H1 (cell line): ENCODE data around the gene CSAD. TPM values are rescaled to one million over a fixed set of nuclear protein-coding genes. Genes with fewer than 3 reads are reported as not detected.

Experiments
- CTCF ChIA-PET: fragments of 300-600 bp; sonication (Branson Sonifier 250); formaldehyde crosslinking; loops from one replicate; lab custom pipeline; 2021; ENCODE audit not compliant: partially characterized antibody; lab: Charles Lee
- POLR2A ChIA-PET: fragments of 300-600 bp; sonication (Branson Sonifier 250); formaldehyde crosslinking; loops from one replicate; lab custom pipeline; 2021; ENCODE audit warnings: inconsistent platforms; ENCODE audit not compliant: partially characterized antibody; lab: Charles Lee
- DNase-seq, 2 experiments: peaks; one replicate each; pipeline versions ENCODE4 v3.0.0 to v3.0.0-alpha.2; 2010 to 2022; ENCODE audit warnings: low spot score in 2 of 2, low read depth in 1 of 2, mixed read lengths in 1 of 2
- FAIRE-seq: peaks from 2 replicates; lab custom pipeline; 2011; peaks lifted over from hg19 to GRCh38; lab: Jason Lieb, UNC
- H2AFZ ChIP-seq: 2 replicates; pipeline ENCODE4 v1.8.1; 2012; ENCODE audit warnings: low read length, inconsistent platforms
- H2AK5ac ChIP-seq: 2 replicates; pipeline ENCODE4 v1.6.1; 2013; ENCODE audit warnings: low read depth, low read length
- H2BK120ac ChIP-seq: replicated peaks from 2 replicates; pipeline ENCODE3; 2013; ENCODE audit warnings: low read depth, low read length, inconsistent platforms
- H2BK12ac ChIP-seq: 2 replicates; pipeline ENCODE4 v1.6.1; 2013; ENCODE audit warnings: low read depth, low read length
- H2BK15ac ChIP-seq: 2 replicates; pipeline ENCODE4 v1.6.1; 2013; ENCODE audit warnings: low read length
- H2BK20ac ChIP-seq: 2 replicates; pipeline ENCODE4 v1.6.1; 2013; ENCODE audit warnings: low read length
- H2BK5ac ChIP-seq: 2 replicates; pipeline ENCODE4 v1.6.1; 2013; ENCODE audit warnings: low read depth, low read length
- H3K14ac ChIP-seq: 2 replicates; pipeline ENCODE4 v1.6.1; 2013; ENCODE audit warnings: inconsistent platforms; ENCODE audit not compliant: insufficient read length
- H3K18ac ChIP-seq: 2 replicates; pipeline ENCODE4 v1.6.1; 2013; ENCODE audit warnings: low read length; ENCODE audit errors: extremely low read depth
- H3K23ac ChIP-seq: 2 replicates; pipeline ENCODE4 v1.6.1; 2013; ENCODE audit warnings: inconsistent platforms; ENCODE audit not compliant: insufficient read length
- H3K23me2 ChIP-seq: 2 replicates; pipeline ENCODE4 v1.6.1; 2013; ENCODE audit warnings: low read depth, low read length
- H3K27ac ChIP-seq: 2 replicates; pipeline ENCODE4 v1.6.1; 2011; ENCODE audit warnings: low read depth, low read length, inconsistent platforms
- H3K27me3 ChIP-seq, 4 experiments: replicated peaks in 1 of 4; 1 replicate in 1 of 4; 2 replicates in 3 of 4; pipeline versions ENCODE4 v1.6.1 to v1.8.1; 2011 to 2013; ENCODE audit warnings: low read length in 3 of 4, mild to moderate bottlenecking in 3 of 4, inconsistent platforms in 2 of 4, mixed read lengths in 2 of 4, moderate library complexity in 1 of 4; ENCODE audit not compliant: control insufficient read depth in 3 of 4, insufficient read depth in 3 of 4; ENCODE audit errors: extremely low read depth in 1 of 4
- H3K36me3 ChIP-seq, 4 experiments: 2 replicates each; pipeline versions ENCODE4 v1.6.1 to v1.8.1; 2011 to 2013; ENCODE audit warnings: mild to moderate bottlenecking in 4 of 4, low read length in 3 of 4, moderate library complexity in 2 of 4, control low read depth in 1 of 4, inconsistent platforms in 1 of 4; ENCODE audit not compliant: insufficient read depth in 4 of 4, control insufficient read depth in 2 of 4
- H3K4ac ChIP-seq: replicated peaks from 2 replicates; pipeline ENCODE3; 2013; ENCODE audit warnings: low read length, low read depth, mixed read lengths, inconsistent platforms; ENCODE audit not compliant: insufficient read length
- H3K4me1 ChIP-seq, 4 experiments: replicated peaks in 1 of 4; 1 replicate in 1 of 4; 2 replicates in 3 of 4; pipeline versions ENCODE4 v1.6.1 to v1.8.1; 2011 to 2013; ENCODE audit warnings: low read length in 3 of 4, inconsistent platforms in 2 of 4, mixed read lengths in 1 of 4; ENCODE audit not compliant: insufficient read depth in 4 of 4, control insufficient read depth in 3 of 4
- H3K4me2 ChIP-seq, 2 experiments: 2 replicates each; pipeline versions ENCODE4 v1.6.1 to v1.8.1; 2011 to 2013; ENCODE audit warnings: low read depth in 2 of 2, low read length in 2 of 2, control low read depth in 1 of 2, inconsistent platforms in 1 of 2, mild to moderate bottlenecking in 1 of 2; ENCODE audit not compliant: insufficient read depth in 1 of 2
- H3K4me3 ChIP-seq, 4 experiments: fragments of 200-600, 300-600 bp in 1 of 4; sonication (generic), shearing (Covaris generic), sonication (Bioruptor Twin) in 1 of 4; 2 replicates each; pipeline versions ENCODE4 v1.5.1 to v1.8.1; 2011 to 2016; ENCODE audit warnings: low read length in 4 of 4, low read depth in 3 of 4, control low read depth in 2 of 4, inconsistent platforms in 2 of 4, mild to moderate bottlenecking in 2 of 4, mixed read lengths in 1 of 4, moderate library complexity in 1 of 4; ENCODE audit not compliant: insufficient read depth in 2 of 4; ENCODE audit errors: extremely low read depth in 1 of 4
- H3K56ac ChIP-seq: replicated peaks from 2 replicates; pipeline ENCODE3; 2013; ENCODE audit warnings: low read depth, mild to moderate bottlenecking, mixed read lengths, low read length, inconsistent platforms; ENCODE audit not compliant: insufficient read length
- H3K79me1 ChIP-seq: 2 replicates; pipeline ENCODE4 v1.6.1; 2013; ENCODE audit warnings: low read depth, low read length, control low read depth
- H3K79me2 ChIP-seq, 2 experiments: 2 replicates each; pipeline versions ENCODE4 v1.6.1 to v1.8.1; 2012 to 2013; ENCODE audit warnings: low read length in 2 of 2, mild to moderate bottlenecking in 2 of 2, inconsistent platforms in 1 of 2; ENCODE audit not compliant: insufficient read depth in 2 of 2, control insufficient read depth in 1 of 2
- H3K9ac ChIP-seq, 4 experiments: replicated peaks in 1 of 4; 1 replicate in 1 of 4; 2 replicates in 3 of 4; pipeline versions ENCODE4 v1.6.1 to v1.8.1; 2011 to 2013; ENCODE audit warnings: low read depth in 3 of 4, low read length in 3 of 4, control low read depth in 2 of 4, mild to moderate bottlenecking in 2 of 4, moderate library complexity in 2 of 4, inconsistent platforms in 1 of 4; ENCODE audit errors: extremely low read depth in 1 of 4
- H3K9me3 ChIP-seq, 2 experiments: 2 replicates each; pipeline versions ENCODE4 v1.6.1 to v1.8.1; 2012 to 2013; ENCODE audit warnings: mild to moderate bottlenecking in 2 of 2, moderate library complexity in 2 of 2, control low read depth in 1 of 2, inconsistent platforms in 1 of 2, low read depth in 1 of 2, low read length in 1 of 2, mixed read lengths in 1 of 2; ENCODE audit not compliant: insufficient read depth in 2 of 2
- H4K20me1 ChIP-seq, 2 experiments: replicated peaks in 1 of 2; 2 replicates each; pipeline versions ENCODE3 to v1.8.1; 2011 to 2013; ENCODE audit warnings: inconsistent platforms in 2 of 2, low read length in 2 of 2, mild to moderate bottlenecking in 1 of 2; ENCODE audit not compliant: insufficient read depth in 2 of 2, control insufficient read depth in 1 of 2
- H4K5ac ChIP-seq: 2 replicates; pipeline ENCODE4 v1.6.1; 2013; ENCODE audit warnings: low read length, low read depth, mixed read lengths, inconsistent platforms; ENCODE audit not compliant: insufficient read length
- H4K8ac ChIP-seq: 2 replicates; pipeline ENCODE4 v1.8.0; 2013; ENCODE audit warnings: mild to moderate bottlenecking, moderate library complexity, low read length, inconsistent platforms; ENCODE audit not compliant: insufficient read depth; ENCODE audit errors: extremely low read depth
- H4K91ac ChIP-seq: replicated peaks from 2 replicates; pipeline ENCODE3; 2013; ENCODE audit warnings: low read length, mixed read lengths, inconsistent platforms; ENCODE audit not compliant: insufficient read length
- BRCA1 ChIP-seq: IDR thresholded peaks from 2 replicates; pipeline ENCODE4 v1.6.1; 2012; ENCODE audit warnings: low read depth, low read length, improper control_type of control experiment
- CEBPB ChIP-seq: IDR thresholded peaks from 2 replicates; pipeline ENCODE4 v1.6.1; 2012; ENCODE audit warnings: low read depth, low read length
- EGR1 ChIP-seq: IDR thresholded peaks from 2 replicates; pipeline ENCODE4 v1.6.1; 2011; ENCODE audit warnings: low read depth, low read length, borderline replicate concordance
- KDM1A ChIP-seq: fragments of 200-600, 300-600 bp; sonication (generic); IDR thresholded peaks from 2 replicates; pipeline ENCODE4 v1.7.1; 2016; ENCODE audit warnings: mild to moderate bottlenecking, low read length, borderline replicate concordance
- KDM5A ChIP-seq: fragments of 200-600 bp; IDR thresholded peaks from 2 replicates; pipeline ENCODE4 v1.7.1; 2012; ENCODE audit warnings: mild to moderate bottlenecking, low read length, inconsistent platforms, mixed read lengths
- PHF8 ChIP-seq: fragments of 200-600 bp; sonication (generic); conservative IDR thresholded peaks from 2 replicates; pipeline ENCODE4 v1.7.1; 2012; ENCODE audit warnings: low read depth, mild to moderate bottlenecking, inconsistent platforms, low read length, moderate library complexity
- RAD21 ChIP-seq, 2 experiments: IDR thresholded peaks in 1 of 2; conservative IDR thresholded peaks in 1 of 2; 2 replicates each; pipeline ENCODE4 v1.6.1; 2011; ENCODE audit warnings: low read depth in 2 of 2, low read length in 2 of 2, improper control_type of control experiment in 1 of 2, inconsistent platforms in 1 of 2, mild to moderate bottlenecking in 1 of 2, moderate library complexity in 1 of 2
- RBBP5 ChIP-seq: IDR thresholded peaks from 2 replicates; pipeline ENCODE4 v1.7.1; 2012; ENCODE audit warnings: low read depth, mild to moderate bottlenecking, inconsistent platforms, low read length, moderate library complexity, borderline replicate concordance
- RFX5 ChIP-seq: IDR thresholded peaks from 2 replicates; pipeline ENCODE4 v1.6.1; 2011; ENCODE audit warnings: low read depth, low read length, improper control_type of control experiment, borderline replicate concordance
- SP4 ChIP-seq: IDR thresholded peaks from 2 replicates; pipeline ENCODE4 v1.6.1; 2012; ENCODE audit warnings: low read length, inconsistent platforms
- YY1 ChIP-seq: IDR thresholded peaks from 2 replicates; pipeline ENCODE4 v1.6.1; 2011; ENCODE audit warnings: low read depth, mild to moderate bottlenecking, low read length
- WGBS, 2 experiments: shearing (Covaris generic) in 1 of 2; methylation state at CpG; one replicate each; pipeline versions ENCODE4 v1.1.6 to v1.1.7; 2013 to 2015; ENCODE audit warnings: low lambda C conversion rate in 2 of 2, mixed read lengths in 2 of 2, inconsistent platforms in 1 of 2, low coverage in 1 of 2, missing lambda C conversion rate in 1 of 2; ENCODE audit not compliant: insufficient replicate concordance in 2 of 2, insufficient coverage in 1 of 2, insufficient read length in 1 of 2; ENCODE audit errors: extremely low coverage in 1 of 2, missing lambda C conversion rate in 1 of 2; 5-methylcytosine and 5-hydroxymethylcytosine counted together
- polyA plus RNA-seq, 7 experiments: library from polyadenylated mRNA; depleted of rRNA in 3 of 7; stranded (reverse) in 5 of 7; unstranded in 2 of 7; fragments of >200 nt in 5 of 7; fragments of 200-250 nt in 2 of 7; gene quantifications; 1 replicate in 5 of 7; 2 replicates in 1 of 7; 4 replicates in 1 of 7; pipeline versions ENCODE4 v1.2.1 to v1.2.3, GENCODE V29; 2011 to 2013; ENCODE audit warnings: missing spikeins in 2 of 7, mixed read lengths in 2 of 7
- total RNA-seq: library from RNA; stranded (reverse); fragmentation: NEBNext Ultra II Directional; extraction: Animal tissue kit (Norgen Biotek cat#: 25700); gene quantifications from 2 replicates; pipeline ENCODE4 v1.2.1, GENCODE V29; 2021
- TF ChIP-seq, protein P1 (sequence below): IDR thresholded peaks from 2 replicates; pipeline ENCODE4 v1.6.1; 2012; ENCODE audit warnings: inconsistent platforms

Gene CSAD
- total and polyA plus RNA-seq, 2 of the 8 experiments (the other 6 are each of a cell fraction or from before 2014, with no cell fraction given): 8.8 to 11.3 TPM

DNA sequence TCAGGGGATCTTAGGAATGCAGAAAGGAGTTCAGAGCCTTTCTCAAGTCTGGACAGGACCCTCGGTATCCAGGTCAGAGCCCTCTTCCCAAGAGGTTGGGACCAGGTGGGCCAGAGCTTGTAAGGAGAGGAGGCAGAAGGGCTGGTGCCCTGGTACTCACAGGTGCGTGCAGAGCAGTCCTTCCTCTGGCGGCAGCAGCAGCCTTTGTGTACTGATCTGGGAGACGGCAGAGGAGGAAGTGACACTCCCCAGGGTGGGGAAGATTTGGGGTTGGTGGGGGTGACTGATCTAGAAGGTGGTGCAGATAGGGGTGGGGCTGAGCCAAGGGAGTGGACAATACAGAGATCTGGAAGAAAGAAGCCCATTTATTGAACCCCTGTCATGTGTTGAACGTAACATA lies 26.3 kb upstream of the CSAD start, which contains the start of gene ITGB7:
ITGB7 (minus strand) TSS at position 210 of the 400 bp plus-strand sequence. CDS start 6,808 bp downstream, outside the sequence.
- 83% methylated on average over 5 of the region's 5 CpGs; no CpG with 5 or more reads in 1 of the 2 experiments for WGBS, 2 experiments
- Histone ChIP-seq H2BK15ac (no peak within 1 kb of the TSS; the same call in 1 of the 2 replicates), H3K4me3 (no peak within 1 kb of the TSS), H4K8ac (no peak within 1 kb of the TSS), H2BK120ac (no peak within 1 kb of the TSS), H3K4ac (no peak within 1 kb of the TSS), H3K56ac (no peak within 1 kb of the TSS), H2BK12ac (no peak within 1 kb of the TSS), H2AFZ (no peak within 1 kb of the TSS), H4K5ac (no peak within 1 kb of the TSS), H4K91ac (no peak within 1 kb of the TSS), H3K27me3 (no peaks in the 10 kb centered on the region; a peak in 1 of 7 replicates), H3K79me2 (no peaks in the 10 kb centered on the region), H3K23me2 (peaks cover 5% of the 10 kb centered on the region; the same call in 1 of the 2 replicates), H3K36me3 (peaks cover 9 to 16% (median 12%) of the 10 kb centered on the region in 4 experiments)
- CTCF ChIA-PET: interaction anchor here (0.6 to 22.3 kb wide), 11 partner anchors 8 to 146 kb away, joined by 3 to 654 read pairs (median 10); partner anchors contain the start of genes CSAD, ESPL1, MYG1 and PFDN5
- TF ChIP-seq SP4 (no peak), KDM1A (no peak), YY1 (no peak), RBBP5 (no peak), CEBPB (no peak), KDM5A (no peak), EGR1 (no peak), RAD21 (IDR thresholded peaks at IDR 0.05 in 1 of 2, conservative IDR thresholded peaks at IDR 0.05 in 1 of 2; ENCODE audit: low read depth in 2 of 2, low read length in 2 of 2) (no peak), BRCA1 (no peak), PHF8 (no peak), RFX5 (no peak)
- TF ChIP-seq, protein P1, sequence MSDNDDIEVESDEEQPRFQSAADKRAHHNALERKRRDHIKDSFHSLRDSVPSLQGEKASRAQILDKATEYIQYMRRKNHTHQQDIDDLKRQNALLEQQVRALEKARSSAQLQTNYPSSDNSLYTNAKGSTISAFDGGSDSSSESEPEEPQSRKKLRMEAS: no peak
- TF ChIP-seq, all 59 proteins: peak for 0
- Histone ChIP-seq H3K79me1 (no peaks in the 10 kb centered on the region), H2BK20ac (no peak within 1 kb of the TSS), H3K18ac (no peak within 1 kb of the TSS), H3K14ac (no peak within 1 kb of the TSS), H3K9ac (no peak within 1 kb of the TSS), H3K4me2 (no peak within 1 kb of the TSS), H3K4me1 (peaks cover 0 to 2% (median 0%) of the 10 kb centered on the region in 4 experiments; a peak in 1 of 7 replicates), H3K23ac (no peak within 1 kb of the TSS), H2AK5ac (no peak within 1 kb of the TSS), H4K20me1 (peaks cover 0 to 2% of the 10 kb centered on the region in 2 experiments), H3K9me3 (no peaks in the 10 kb centered on the region), H3K27ac (no peak within 1 kb of the TSS), H2BK5ac (no peak within 1 kb of the TSS)
- POLR2A ChIA-PET: interaction anchor here (1.2 to 2.3 kb wide), 2 partner anchors 10 to 12 kb away, joined by 4 to 6 read pairs; no protein-coding TSS in a partner anchor
- FAIRE-seq (no peak), DNase-seq (no peak)
